ENCODE measurements around the gene IP6K1.

Gene IP6K1

DNA sequence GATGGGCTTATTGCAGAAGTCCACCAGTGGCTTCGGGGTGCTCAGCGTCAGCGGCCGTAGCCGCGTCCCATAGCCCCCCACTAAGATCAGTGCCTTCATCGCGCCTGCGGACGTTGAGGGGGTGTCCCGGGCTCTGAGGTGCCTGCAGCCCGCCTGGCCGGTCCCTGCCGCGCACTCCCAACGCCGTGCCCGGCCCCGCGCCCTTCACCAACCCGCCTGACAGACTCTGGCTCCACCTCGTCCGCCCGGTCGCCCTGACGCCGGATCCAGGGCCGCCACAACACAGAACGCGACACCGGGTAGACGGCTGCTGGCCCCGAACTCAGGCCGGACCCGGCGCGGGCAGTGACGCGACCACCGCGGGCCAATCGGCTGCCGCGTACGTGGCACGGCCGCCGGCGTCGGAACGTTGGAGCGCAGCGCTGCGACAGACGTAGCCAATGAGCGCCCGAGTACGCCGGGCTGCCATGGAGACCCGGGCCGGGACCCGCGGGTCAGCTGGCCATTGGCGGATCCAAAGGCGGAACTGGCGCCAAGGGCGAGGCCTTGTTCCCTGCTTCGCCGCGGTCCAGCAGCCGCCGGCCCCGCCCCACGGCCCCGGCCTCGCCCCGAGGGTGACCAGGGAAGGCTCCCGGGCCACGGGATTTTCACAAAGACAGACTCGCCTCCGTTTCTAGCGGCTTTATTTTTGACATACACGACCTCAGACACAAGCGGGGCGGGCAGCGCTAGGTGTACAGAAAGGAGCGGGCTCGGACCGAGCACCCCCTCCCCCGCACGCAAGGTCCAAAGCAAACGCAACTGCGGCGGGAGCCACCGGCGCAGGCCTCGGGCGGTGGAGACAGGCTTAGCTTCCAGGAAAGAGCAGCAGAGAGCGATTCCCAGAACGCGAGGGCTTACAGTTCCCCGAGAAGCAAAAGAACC lies 62.5 kb downstream of the IP6K1 start, which contains the start of gene GMPPB:
TSS of gene GMPPB (minus strand) at position 324 of the 924 bp plus-strand sequence. CDS start at position 99, 225 bp downstream.
- DNase-seq (ENCODE audit: low read depth) = peak; percentile 97

DNA sequence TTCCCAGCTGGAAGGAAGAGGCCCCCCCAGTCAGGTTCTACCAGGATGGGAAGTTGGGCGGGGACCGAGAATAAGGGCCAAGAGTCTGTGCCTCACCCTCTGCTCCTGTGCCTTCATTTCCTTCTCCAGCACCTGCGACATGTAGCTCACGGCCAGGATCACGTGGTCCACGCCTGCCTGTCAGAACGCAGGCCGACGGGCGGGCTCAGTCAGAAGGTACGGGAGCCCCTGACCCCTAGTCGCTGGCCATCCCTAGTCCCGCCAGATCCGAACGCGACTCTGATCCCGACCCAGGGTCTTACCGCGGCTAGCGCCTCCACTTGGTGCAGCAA lies 63.1 kb downstream of the IP6K1 start:
- peak; percentile 60 for DNase-seq (ENCODE audit: low read depth)

- no peak for DNase-seq (ENCODE audit: low read depth)
These were observed 63.4 kb downstream of the IP6K1 start for GRCh38 chr3:49722896-49723295.

GRCh38 chr3:49721896-49722781 lies 64.2 kb downstream of the IP6K1 start:
- DNase-seq (ENCODE audit: low read depth) = no peak

DNA sequence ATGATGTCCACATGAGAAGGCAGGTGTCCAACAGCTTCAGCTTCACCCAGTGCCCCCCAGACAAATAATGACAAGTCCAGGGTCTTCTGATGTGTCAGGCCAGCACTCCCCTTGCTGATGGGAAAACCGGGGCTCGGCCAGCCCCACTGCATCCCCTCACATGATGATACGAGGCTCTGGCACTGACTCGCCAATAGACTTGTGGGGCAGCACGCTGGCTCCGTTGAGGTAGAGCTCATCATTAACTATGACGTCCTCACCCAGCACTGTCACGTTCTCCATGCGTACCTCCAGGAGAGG lies 64.8 kb downstream of the IP6K1 start:
- no peak for DNase-seq (ENCODE audit: low read depth)

DNA sequence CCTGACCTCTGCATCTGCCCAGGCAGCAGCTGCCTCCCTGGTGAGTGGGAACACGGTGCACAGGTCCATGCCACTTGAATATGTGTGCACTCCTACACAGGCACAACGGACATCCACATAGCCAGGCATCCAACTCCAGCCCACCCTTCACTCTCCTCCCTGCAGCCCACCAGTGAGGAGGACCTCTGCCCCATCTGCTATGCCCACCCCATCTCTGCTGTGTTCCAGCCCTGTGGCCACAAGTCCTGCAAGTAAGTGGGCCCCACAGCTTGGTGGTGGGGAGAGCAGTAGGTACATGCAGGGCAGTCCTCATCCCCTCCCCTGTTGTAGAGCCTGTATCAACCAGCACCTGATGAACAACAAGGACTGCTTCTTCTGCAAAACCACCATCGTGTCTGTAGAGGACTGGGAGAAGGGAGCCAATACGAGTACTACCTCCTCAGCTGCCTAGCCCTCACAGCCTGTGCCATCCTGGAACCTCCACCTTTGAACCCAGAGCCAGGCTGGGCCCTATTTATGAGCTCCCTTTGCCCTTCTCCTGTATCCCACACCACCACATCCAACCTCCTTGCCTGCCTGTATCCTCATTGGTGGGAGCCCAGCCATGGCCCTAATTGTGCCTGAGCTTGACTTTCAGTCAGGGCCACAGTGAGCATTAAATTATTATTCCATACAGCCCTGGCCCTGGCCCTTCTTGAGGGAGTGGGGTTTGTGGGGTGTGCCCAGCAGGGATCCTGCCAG lies 65.3 kb downstream of the IP6K1 start:
- DNase-seq (ENCODE audit: low read depth) = no peak

DNA sequence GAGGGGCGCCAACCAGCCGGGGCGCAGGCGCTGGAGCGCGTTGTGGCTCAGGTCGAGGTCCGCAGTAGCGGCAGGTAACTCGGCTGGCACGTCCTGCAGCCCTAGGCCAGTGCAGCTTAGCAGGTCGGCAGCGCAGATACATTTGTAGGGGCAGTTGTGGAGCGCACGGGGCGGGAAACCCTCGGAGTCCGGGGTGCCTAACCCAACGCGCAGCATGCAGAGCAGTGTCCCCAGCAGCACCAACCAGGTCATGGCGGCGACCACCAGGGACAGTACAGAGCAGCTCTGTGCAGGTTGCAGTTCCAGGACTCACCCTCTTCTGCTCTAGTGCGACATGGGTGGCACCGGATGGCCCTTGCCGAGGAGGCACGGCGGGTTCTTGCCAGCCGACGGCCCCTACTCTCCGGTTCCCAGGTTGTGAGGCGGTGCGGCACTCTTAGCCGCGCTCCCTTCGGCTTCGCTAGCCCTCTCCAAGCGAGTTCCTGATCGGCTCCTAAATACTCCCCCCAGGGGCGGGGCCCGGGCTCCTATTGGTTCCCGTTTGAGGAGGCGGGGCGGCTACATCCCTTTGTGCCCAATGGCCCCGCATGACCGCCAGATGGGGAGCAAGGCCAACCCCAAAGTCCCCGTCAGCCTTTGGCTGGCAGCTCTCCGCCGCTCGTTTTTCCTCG lies 67.0 kb downstream of the IP6K1 start, which contains the start of gene AMIGO3:
TSS of gene AMIGO3 (minus strand) at position 471 of the 671 bp plus-strand sequence. CDS start at position 252, 219 bp downstream.
- peak; percentile 95 for DNase-seq (ENCODE audit: low read depth)

- DNase-seq (ENCODE audit: low read depth) = no peak
These were observed 67.5 kb downstream of the IP6K1 start for GRCh38 chr3:49718858-49719213.

DNA sequence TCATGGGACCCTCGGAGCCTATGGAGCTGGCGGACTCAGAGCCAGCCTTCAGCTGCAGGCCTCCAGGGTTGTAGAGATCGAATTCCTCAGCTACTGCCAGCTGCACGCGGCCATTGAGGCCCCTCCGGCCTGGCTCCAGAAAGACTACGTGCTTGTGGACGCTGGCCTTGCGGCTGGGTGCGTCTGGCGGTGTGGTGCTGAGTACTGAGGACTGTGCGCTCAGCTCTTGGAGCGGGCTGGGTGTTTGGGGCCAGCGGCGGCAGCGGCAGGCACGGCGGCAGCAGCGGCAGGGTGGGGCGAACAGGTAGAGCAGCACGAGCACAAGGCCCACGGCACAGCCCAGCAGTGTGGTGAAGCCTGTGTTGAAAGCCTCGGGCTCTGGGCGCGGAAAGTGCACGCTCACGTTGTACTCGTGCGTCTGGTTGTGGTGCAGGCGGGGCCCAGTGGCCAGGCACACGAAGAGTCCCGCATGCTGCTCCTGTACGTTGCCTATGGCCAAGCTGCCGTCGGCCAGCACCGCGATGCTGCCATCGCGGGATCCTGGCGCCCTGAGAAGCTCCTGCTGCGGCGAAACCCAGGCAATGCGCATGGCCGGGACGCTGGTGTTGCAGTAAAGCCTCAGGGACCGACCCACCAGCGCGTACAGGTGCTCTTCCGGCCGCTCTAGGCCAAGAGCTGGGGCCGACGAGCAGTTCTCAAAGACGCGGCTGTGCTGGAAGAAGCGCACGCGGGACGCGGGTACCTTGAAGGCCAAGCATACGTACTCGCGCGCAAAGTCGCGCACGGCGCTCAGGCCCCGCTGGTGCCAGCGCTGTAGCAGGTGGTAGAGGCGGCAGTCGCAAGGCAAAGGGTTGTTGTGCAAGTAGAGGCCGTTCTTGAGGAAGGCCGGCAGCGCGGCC lies 68.1 kb downstream of the IP6K1 start:
- no peak for DNase-seq (ENCODE audit: low read depth)

DNA sequence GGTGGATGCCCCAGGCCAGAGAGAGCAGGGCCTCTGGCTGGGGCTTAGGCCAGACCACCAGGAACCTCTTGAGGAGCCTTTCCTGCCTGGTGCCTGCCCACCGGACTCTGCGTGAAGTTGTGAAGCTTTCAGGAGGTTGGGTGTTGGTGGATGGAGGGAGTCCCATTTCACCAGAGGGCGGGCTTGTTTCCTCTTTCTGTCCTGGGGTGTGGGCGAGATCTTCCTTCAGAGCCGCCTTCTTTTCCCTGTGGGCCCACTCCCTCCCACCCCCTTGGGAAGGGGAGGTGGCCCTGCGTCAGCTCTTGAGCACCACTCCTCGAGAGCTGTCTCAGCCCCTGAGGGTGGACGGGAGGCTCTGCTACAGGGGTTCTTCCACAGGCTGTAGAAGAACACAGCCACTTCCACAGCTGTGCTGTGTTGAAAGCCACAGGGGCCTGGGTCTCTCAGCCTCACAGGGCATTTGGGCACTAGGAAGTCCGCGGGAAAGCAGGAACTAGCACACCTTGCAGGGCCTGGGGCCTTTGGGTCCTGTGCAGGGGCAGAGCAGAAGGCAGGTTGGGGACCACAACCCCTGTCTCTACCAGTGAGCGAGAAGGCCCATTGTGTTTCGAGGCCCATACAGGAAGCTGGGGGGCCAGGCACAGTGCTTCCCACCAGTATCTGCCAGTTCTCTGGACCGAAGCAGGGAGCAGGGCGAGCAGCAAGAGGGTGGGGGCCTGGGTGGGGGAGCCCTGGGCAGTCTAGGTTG lies 69.0 kb downstream of the IP6K1 start:
- no peak for DNase-seq (ENCODE audit: low read depth)

GRCh38 chr3:49716691-49717210 lies 69.6 kb downstream of the IP6K1 start:
- no peak for DNase-seq (ENCODE audit: low read depth)

GRCh38 chr3:49716169-49716568 lies 70.2 kb downstream of the IP6K1 start:
- DNase-seq (ENCODE audit: low read depth) = no peak

- no peak for DNase-seq (ENCODE audit: low read depth)
These were observed 70.7 kb downstream of the IP6K1 start for GRCh38 chr3:49715611-49716121.

DNA sequence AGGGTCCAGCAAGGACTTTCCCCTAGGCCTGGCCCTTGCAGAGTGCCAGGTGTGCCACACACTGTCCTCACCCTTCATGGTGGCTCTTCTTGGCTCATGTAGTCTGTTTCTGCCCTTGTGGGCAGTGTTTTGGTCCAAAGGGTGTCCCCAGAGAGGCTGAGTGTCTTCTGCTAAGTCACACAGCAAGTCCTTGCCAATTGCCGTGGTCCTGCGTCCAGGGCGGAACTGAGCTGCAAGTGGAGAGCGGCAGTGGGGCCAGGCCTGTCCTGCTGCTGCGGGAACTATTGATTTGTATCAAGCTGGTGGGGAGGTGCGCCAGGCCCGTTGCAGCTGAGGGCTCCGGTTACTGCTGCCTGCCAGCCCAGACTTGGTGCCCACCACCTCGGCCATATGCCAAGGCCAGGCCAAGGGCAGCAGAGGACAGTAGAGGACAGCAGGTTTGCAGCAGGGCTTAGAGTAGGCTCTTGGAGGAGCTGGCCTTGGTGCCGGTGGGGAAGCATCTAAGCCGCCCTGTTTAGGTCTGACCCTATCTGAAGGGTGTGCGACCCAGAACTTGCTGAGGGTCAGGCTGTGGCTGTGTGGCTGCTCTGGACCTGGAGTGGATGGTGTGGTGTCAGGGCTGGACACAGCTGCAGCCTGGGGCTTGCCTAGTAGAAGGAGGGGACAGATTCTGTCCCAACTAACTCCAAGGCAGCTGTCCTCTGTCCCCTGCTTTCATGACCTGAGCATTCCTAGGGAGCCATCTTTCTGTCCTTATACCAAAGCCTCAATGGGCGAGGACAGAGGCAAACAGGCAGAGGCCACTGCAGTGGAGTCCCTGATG lies 71.4 kb downstream of the IP6K1 start:
- no peak for DNase-seq (ENCODE audit: low read depth)

GRCh38 chr3:49713336-49714105 lies 72.8 kb downstream of the IP6K1 start:
- DNase-seq (ENCODE audit: low read depth) = no peak

DNA sequence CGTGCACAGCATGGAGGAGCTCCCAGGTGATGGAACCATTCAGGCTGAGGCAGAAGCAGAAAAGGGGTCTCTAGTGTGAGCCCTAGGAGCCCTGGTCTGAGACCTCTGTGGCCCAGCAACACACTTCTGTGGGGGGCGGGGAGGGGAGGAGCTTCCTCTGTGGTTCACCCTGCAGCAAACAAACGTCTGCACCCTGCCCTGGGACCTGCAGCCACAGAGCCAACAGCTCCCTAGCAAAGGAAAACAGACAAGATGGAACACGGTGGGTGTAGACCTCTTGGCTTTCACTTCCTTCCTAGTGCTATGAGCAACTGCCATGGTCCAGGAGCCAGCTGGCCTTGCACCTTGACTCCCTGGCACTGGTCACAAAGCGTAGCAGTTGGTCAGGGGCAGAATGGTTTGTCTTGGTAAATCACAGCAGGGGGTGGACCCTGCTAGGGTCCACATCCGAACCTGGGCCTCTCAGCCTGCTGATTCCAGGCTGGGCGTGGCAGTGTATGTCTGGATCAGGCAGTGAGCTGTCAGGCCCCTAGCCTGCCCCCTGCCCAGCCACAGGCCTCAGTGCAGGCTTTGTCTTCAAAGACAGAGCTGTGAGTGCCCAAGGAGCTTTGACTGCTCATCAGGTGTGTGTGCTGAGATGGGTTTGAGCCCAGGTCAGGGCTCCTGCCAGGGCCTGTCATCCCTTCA lies 73.6 kb downstream of the IP6K1 start:
- no peak for DNase-seq (ENCODE audit: low read depth)

- no peak for DNase-seq (ENCODE audit: low read depth)
These were observed 74.2 kb downstream of the IP6K1 start for GRCh38 chr3:49712166-49712565.
